GM18505 (cell line): Measurements from ENCODE around the gene CAPS.
"Not testable (repeated sequence)": the region's sequence is repeated elsewhere in the genome, so short reads cannot be mapped to it uniquely, and the experiment has no call there.

ENCODE experiments used
- ATAC-seq: cut with Tn5 transposase; IDR thresholded peaks from one replicate; pipeline ENCODE4 v1.9.1; 2021; ENCODE audit not compliant: unreplicated experiment
- POLR2A ChIP-seq: IDR thresholded peaks from 4 replicates; pipeline ENCODE4 v1.6.1; 2011; ENCODE audit warnings: borderline replicate concordance; ENCODE audit not compliant: insufficient read depth, insufficient read length; ENCODE audit errors: extremely low read depth

Gene CAPS

GRCh38 chr19:5913739-5914357 is at the start of gene CAPS:
Gene CAPS, plus strand, starts transcription at chr19:5914254. Its CDS starts 153 bp downstream, at chr19:5914407.
- no peak for ATAC-seq
- TF ChIP-seq POLR2A, result no peak

- no peak for ATAC-seq
- no peak for TF ChIP-seq POLR2A
These were observed 49.1 kb upstream of the CAPS start for GRCh38 chr19:5864725-5865486.

- TF ChIP-seq POLR2A, result no peak
- ATAC-seq, result no peak
These were observed 48.3 kb upstream of the CAPS start for GRCh38 chr19:5865772-5866171.

GRCh38 chr19:5867201-5868136 is 46.6 kb upstream of the CAPS start:
- ATAC-seq, result no peak
- no peak for TF ChIP-seq POLR2A

GRCh38 chr19:5870986-5871394 is 43.1 kb upstream of the CAPS start:
- TF ChIP-seq POLR2A, result no peak
- no peak for ATAC-seq

- no peak for ATAC-seq
- TF ChIP-seq POLR2A, result no peak
These were observed 40.3 kb upstream of the CAPS start for GRCh38 chr19:5873617-5874199.

GRCh38 chr19:5874496-5874895 is 39.6 kb upstream of the CAPS start:
- ATAC-seq, result not testable (repeated sequence)

GRCh38 chr19:5877427-5877826 is 36.6 kb upstream of the CAPS start:
- TF ChIP-seq POLR2A, result no peak
- no peak for ATAC-seq

- TF ChIP-seq POLR2A, result no peak
- ATAC-seq, result no peak
These were observed 36.2 kb upstream of the CAPS start for GRCh38 chr19:5877882-5878281.

- TF ChIP-seq POLR2A, result no peak
- ATAC-seq, result no peak
These were observed 33.9 kb upstream of the CAPS start for GRCh38 chr19:5880196-5880595.

- no peak for ATAC-seq
- TF ChIP-seq POLR2A, result no peak
These were observed 33.4 kb upstream of the CAPS start for GRCh38 chr19:5880604-5881078.

- ATAC-seq, result no peak
- TF ChIP-seq POLR2A, result no peak
These were observed 32.3 kb upstream of the CAPS start for GRCh38 chr19:5881543-5882299.
